Transverse colon (tissue), 4 donors: Measurements from ENCODE around the gene COL4A1.

Experiments
- CTCF ChIP-seq, 5 experiments: fragments of 200-600 bp in 3 of 5; fragments of 450-650 bp in 2 of 5; sonication (generic) in 3 of 5; IDR thresholded peaks; 1 replicate in 2 of 5; 2 replicates in 3 of 5; pipeline ENCODE4 v1.5.1; 2016 to 2017; ENCODE audit warnings: antibody characterized with exemption in 5 of 5, inconsistent platforms in 3 of 5, mild to moderate bottlenecking in 2 of 5, moderate library complexity in 1 of 5
- EP300 ChIP-seq: sonication (generic); formaldehyde crosslinking; IDR thresholded peaks from one replicate; pipeline ENCODE4 v1.6.1; 2017; ENCODE audit warnings: antibody characterized with exemption, low read depth
- POLR2A ChIP-seq: fragments of 450-650 bp; IDR thresholded peaks from one replicate; pipeline ENCODE4 v1.6.1; 2016; ENCODE audit warnings: antibody characterized with exemption, mild to moderate bottlenecking, moderate library complexity
- POLR2AphosphoS5 ChIP-seq, 3 donors: sonication (generic); formaldehyde crosslinking; IDR thresholded peaks; one replicate each; pipeline ENCODE4 v1.6.1; 2016; ENCODE audit warnings: antibody characterized with exemption in 3 of 3

GRCh38 chr13:110270507-110270906 lies 36.5 kb downstream of the COL4A1 start:
- no peak for TF ChIP-seq CTCF (IDR thresholded peaks at IDR 0.05)
- TF ChIP-seq POLR2A = no peak
- TF ChIP-seq POLR2AphosphoS5 (IDR thresholded peaks at IDR 0.05) = no peak
- no peak for TF ChIP-seq EP300
